ENCODE results near the gene SNAP91.

GRCh38 chr6:83615025-83615999, 93.6 kb downstream of the SNAP91 start:
- TF ChIP-seq RAD21 (IDR thresholded peaks at IDR 0.05 in 1 of 2, conservative IDR thresholded peaks at IDR 0.05 in 1 of 2; ENCODE audit: low read depth in 2 of 2, low read length in 2 of 2) (peak; percentile 67 to 70), SUZ12 (IDR thresholded peaks at IDR 0.05; ENCODE audit: low read length) (no peak), CEBPB (IDR thresholded peaks at IDR 0.05; ENCODE audit: low read depth, low read length) (no peak), CTCF (IDR thresholded peaks at IDR 0.05; ENCODE audit: control extremely low read depth in 1 of 3, insufficient read depth in 1 of 3, low read depth in 1 of 3, low read length in 3 of 3) (peak in 2 of 3 experiments; percentile 42 to 44; a peak in 3 of 4 replicates), POLR2AphosphoS5 (IDR thresholded peaks at IDR 0.05; ENCODE audit: low read depth, low read length) (no peak), SP1 (IDR thresholded peaks at IDR 0.05; ENCODE audit: low read depth, low read length) (no peak), USF2 (IDR thresholded peaks at IDR 0.05; ENCODE audit: low read length) (no peak)
